ENCODE measurements around the gene DCAF4. TPM values are rescaled to one million over a fixed set of nuclear protein-coding genes. Genes with fewer than 3 reads are reported as not detected.

The DCAF4 gene
- total RNA-seq, 1 donor from 2014 or later: 0.64 TPM

- Histone ChIP-seq H3K27ac (no peak overlapping the region), H3K36me3 (no peaks in the 10 kb centered on the region), H3K4me3 (no peak overlapping the region), H3K4me1 (no peaks in the 10 kb centered on the region), H3K9me3 (no peaks in the 10 kb centered on the region), H3K27me3 (no peaks in the 10 kb centered on the region)
- no peak for DNase-seq (ENCODE audit: low spot score in 2 of 2)
- intact Hi-C loops (cut with DNase I): no loop called here
- TF ChIP-seq, protein P1, sequence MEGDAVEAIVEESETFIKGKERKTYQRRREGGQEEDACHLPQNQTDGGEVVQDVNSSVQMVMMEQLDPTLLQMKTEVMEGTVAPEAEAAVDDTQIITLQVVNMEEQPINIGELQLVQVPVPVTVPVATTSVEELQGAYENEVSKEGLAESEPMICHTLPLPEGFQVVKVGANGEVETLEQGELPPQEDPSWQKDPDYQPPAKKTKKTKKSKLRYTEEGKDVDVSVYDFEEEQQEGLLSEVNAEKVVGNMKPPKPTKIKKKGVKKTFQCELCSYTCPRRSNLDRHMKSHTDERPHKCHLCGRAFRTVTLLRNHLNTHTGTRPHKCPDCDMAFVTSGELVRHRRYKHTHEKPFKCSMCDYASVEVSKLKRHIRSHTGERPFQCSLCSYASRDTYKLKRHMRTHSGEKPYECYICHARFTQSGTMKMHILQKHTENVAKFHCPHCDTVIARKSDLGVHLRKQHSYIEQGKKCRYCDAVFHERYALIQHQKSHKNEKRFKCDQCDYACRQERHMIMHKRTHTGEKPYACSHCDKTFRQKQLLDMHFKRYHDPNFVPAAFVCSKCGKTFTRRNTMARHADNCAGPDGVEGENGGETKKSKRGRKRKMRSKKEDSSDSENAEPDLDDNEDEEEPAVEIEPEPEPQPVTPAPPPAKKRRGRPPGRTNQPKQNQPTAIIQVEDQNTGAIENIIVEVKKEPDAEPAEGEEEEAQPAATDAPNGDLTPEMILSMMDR (IDR thresholded peaks at IDR 0.05): no peak
Observed at GRCh38 chr14:72880820-72881219, 45.4 kb upstream of the DCAF4 start.

- no peaks in the 10 kb centered on the region for H3K4me1 ChIP-seq
- no peak overlapping the region for H3K4me3 ChIP-seq
- H3K9me3 ChIP-seq: no peaks in the 10 kb centered on the region
- TF ChIP-seq, protein P1 (IDR thresholded peaks at IDR 0.05): no peak
- no peaks in the 10 kb centered on the region for H3K27me3 ChIP-seq
- intact Hi-C loops (cut with DNase I): no loop called here
- DNase-seq (ENCODE audit: low spot score in 2 of 2): no peak
- H3K36me3 ChIP-seq: no peaks in the 10 kb centered on the region
- H3K27ac ChIP-seq: no peak overlapping the region
Observed at GRCh38 chr14:72881543-72881942, 44.7 kb upstream of the DCAF4 start.

GRCh38 chr14:72882047-72882446, 44.2 kb upstream of the DCAF4 start:
- Histone ChIP-seq H3K9me3 (no peaks in the 10 kb centered on the region), H3K36me3 (no peaks in the 10 kb centered on the region), H3K4me3 (no peak overlapping the region), H3K27me3 (no peaks in the 10 kb centered on the region), H3K27ac (no peak overlapping the region), H3K4me1 (no peaks in the 10 kb centered on the region)
- no peak for DNase-seq (ENCODE audit: low spot score in 2 of 2)
- intact Hi-C loops (cut with DNase I): no loop called here
- TF ChIP-seq, protein P1 (IDR thresholded peaks at IDR 0.05): no peak

DNA sequence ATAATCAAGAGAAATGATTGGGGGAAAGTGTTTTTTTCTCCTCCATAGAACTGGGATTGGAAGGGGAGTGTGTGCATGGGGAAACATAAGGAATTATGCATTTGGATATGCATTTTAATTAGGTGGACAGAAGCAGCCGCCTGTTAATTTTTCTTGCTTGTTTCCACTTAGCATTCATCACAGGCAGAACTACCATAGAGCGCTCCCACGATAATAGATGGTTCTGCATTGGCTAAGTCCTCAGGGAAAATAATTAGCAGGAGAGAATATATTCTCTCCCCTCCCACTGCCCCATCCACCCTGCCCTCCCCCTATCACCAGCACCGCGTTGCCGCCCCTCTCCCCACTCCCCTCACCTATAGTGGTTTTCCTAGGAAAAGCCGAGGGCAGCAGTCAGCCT, 43.8 kb upstream of the DCAF4 start:
- H3K4me1 ChIP-seq: no peaks in the 10 kb centered on the region
- H3K4me3 ChIP-seq: no peak overlapping the region
- H3K9me3 ChIP-seq: no peaks in the 10 kb centered on the region
- H3K27ac ChIP-seq: no peak overlapping the region
- no peaks in the 10 kb centered on the region for H3K27me3 ChIP-seq
- DNase-seq (ENCODE audit: low spot score in 2 of 2): no peak
- intact Hi-C loops (cut with DNase I): no loop called here
- TF ChIP-seq, protein P1 (IDR thresholded peaks at IDR 0.05): no peak
- H3K36me3 ChIP-seq: no peaks in the 10 kb centered on the region

GRCh38 chr14:72883109-72883508, 43.2 kb upstream of the DCAF4 start:
- Histone ChIP-seq H3K27ac (no peak overlapping the region), H3K4me3 (no peak overlapping the region), H3K27me3 (no peaks in the 10 kb centered on the region), H3K4me1 (no peaks in the 10 kb centered on the region), H3K36me3 (no peaks in the 10 kb centered on the region), H3K9me3 (no peaks in the 10 kb centered on the region)
- no peak for DNase-seq (ENCODE audit: low spot score in 2 of 2)
- TF ChIP-seq, protein P1 (IDR thresholded peaks at IDR 0.05): no peak
- intact Hi-C loops (cut with DNase I): no loop called here

DNA sequence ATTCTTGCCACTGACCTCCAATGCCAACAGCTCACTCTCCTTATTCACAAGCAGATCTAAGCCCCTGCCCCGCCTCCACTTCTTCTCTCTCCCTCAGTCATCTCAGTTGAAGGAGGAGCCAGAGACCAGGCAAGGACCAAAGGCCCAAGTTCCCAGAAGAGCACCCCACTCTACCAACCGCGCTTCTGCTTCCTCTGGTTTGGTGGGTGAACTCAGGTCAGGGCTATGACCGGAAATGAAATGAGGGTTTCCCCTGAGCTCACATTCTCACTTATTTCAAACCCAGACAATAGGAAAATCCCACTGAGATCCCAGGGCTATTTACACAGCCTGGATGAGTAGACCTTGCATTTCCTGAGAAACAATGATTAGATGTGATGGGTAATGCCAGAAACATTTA, 42.3 kb upstream of the DCAF4 start:
- no peak overlapping the region for H3K4me3 ChIP-seq
- intact Hi-C loops (cut with DNase I): no loop called here
- H3K36me3 ChIP-seq: no peaks in the 10 kb centered on the region
- no peak overlapping the region for H3K27ac ChIP-seq
- TF ChIP-seq, protein P1 (IDR thresholded peaks at IDR 0.05): no peak
- H3K27me3 ChIP-seq: no peaks in the 10 kb centered on the region
- no peaks in the 10 kb centered on the region for H3K4me1 ChIP-seq
- DNase-seq (ENCODE audit: low spot score in 2 of 2): no peak
- H3K9me3 ChIP-seq: no peaks in the 10 kb centered on the region
